ENCODE data around the gene ANKRD60. TPM values are rescaled to one million over a fixed set of nuclear protein-coding genes. Genes with fewer than 3 reads are reported as not detected.

Gene ANKRD60
- total and polyA plus RNA-seq, 2 donors = not detected

GRCh38 chr20:58246346-58246745 lies 17.9 kb upstream of the ANKRD60 start:
- Histone ChIP-seq H3K4me1 (ENCODE audit: control insufficient read depth in 2 of 2, insufficient read depth in 2 of 2, low read length in 2 of 2) (no peaks in the 10 kb centered on the region), H3K27ac (ENCODE audit: low read depth in 1 of 2, low read length in 1 of 2) (no peak overlapping the region), H3K9me3 (ENCODE audit: control insufficient read depth in 2 of 2, insufficient read depth in 1 of 2, low read length in 1 of 2) (no peaks in the 10 kb centered on the region), H3K4me3 (ENCODE audit: low read length in 2 of 2) (no peak overlapping the region), H3K27me3 (ENCODE audit: control insufficient read depth in 2 of 2, insufficient read depth in 1 of 2, low read length in 1 of 2) (no peaks in the 10 kb centered on the region), H3K36me3 (ENCODE audit: control insufficient read depth in 2 of 2, insufficient read depth in 2 of 2, low read length in 1 of 2) (peaks cover 35 to 50% of the 10 kb centered on the region in 2 donors)
- DNase-seq (ENCODE audit: low read depth in 6 of 9, low spot score in 9 of 9) = no peak
- WGBS = 94% methylated on average over 9 of the region's 9 CpGs

DNA sequence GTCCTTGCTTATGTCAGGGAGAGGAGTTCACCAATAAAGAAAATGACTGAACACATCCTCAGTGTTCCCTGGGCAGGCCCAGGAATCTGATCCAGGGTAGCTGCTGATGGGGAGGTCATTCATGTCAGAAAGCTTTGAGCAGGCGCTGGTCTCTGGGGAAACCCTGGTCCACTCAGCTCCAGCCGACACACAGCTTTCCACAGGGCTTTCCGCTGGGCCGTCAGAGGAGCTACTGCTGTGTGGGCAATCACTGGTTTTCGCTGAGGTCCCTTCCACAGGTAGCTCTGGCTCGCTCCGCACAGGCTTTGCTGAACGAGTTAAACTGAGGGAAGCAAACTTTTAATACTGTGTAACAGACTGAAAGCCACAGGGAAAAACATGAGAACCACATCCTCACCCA lies 17.5 kb upstream of the ANKRD60 start:
- peaks cover 34 to 50% of the 10 kb centered on the region in 2 donors for H3K36me3 ChIP-seq (ENCODE audit: control insufficient read depth in 2 of 2, insufficient read depth in 2 of 2, low read length in 1 of 2)
- DNase-seq (ENCODE audit: low read depth in 6 of 9, low spot score in 9 of 9) = no peak
- no peaks in the 10 kb centered on the region for H3K27me3 ChIP-seq (ENCODE audit: control insufficient read depth in 2 of 2, insufficient read depth in 1 of 2, low read length in 1 of 2)
- 98% methylated on average over 8 of the region's 8 CpGs for WGBS
- H3K4me3 ChIP-seq (ENCODE audit: low read length in 2 of 2) = no peak overlapping the region
- H3K27ac ChIP-seq (ENCODE audit: low read depth in 1 of 2, low read length in 1 of 2) = no peak overlapping the region
- H3K4me1 ChIP-seq (ENCODE audit: control insufficient read depth in 2 of 2, insufficient read depth in 2 of 2, low read length in 2 of 2) = no peaks in the 10 kb centered on the region
- no peaks in the 10 kb centered on the region for H3K9me3 ChIP-seq (ENCODE audit: control insufficient read depth in 2 of 2, insufficient read depth in 1 of 2, low read length in 1 of 2)

DNA sequence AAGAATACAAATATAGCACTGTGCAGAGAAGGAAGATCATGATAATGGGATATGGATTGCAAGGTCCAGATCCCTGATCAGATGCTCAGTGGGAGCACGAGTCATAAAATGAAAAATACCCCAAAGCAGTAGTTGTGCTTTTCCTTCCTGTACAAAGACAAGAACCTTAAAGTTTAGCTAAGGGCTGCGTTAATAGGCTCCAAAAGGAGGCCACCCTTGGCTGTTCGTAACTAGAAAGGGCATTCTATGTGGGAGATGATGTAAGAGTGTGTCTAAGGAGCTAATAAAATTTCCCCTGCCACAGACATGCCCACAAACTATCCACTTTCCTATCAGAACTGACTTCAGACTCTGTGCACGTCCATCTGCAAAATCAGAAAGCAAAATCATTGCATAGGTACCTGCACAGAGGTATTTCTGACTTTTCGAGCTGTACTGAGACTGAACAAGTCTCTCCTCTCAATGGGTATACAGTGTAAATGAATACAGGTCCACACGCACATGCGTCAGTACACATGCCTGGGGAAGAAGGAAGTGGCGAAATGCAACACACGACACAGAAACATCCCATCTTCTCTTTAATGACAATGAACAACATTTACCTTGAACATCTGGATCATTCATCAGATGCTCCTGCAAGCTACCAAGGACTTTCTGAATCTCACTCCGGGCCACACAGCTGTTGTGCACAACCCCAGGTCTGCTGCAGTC lies 16.9 kb upstream of the ANKRD60 start:
- WGBS = 92% methylated on average over 10 of the region's 10 CpGs
- H3K9me3 ChIP-seq (ENCODE audit: control insufficient read depth in 2 of 2, insufficient read depth in 1 of 2, low read length in 1 of 2) = no peaks in the 10 kb centered on the region
- peaks cover 33 to 50% of the 10 kb centered on the region in 2 donors for H3K36me3 ChIP-seq (ENCODE audit: control insufficient read depth in 2 of 2, insufficient read depth in 2 of 2, low read length in 1 of 2)

DNA sequence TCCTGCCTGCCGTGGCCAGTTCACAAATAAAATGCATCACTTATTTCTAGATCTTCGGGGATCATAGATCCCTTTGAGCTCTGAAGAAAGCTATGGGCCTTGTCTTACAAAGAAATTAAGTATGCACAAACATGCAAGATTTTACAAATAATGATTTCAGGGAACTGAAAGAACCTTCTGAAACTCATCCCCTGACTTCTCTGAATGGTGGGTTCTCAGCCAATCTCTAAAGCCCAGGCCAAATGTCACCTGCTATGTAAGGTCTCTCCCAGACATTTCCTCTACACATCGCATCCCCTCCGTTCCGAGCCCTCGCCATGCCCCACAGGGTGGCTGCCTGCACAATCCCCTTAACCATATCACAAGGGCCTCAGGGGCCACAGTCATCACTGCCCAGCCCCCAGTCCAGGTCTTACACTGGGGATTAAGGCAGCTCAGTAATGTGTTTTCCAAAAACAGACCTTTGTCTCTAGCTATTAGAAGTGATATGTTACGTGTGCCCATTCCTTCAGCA lies 16.1 kb upstream of the ANKRD60 start:
- no peak overlapping the region for H3K4me3 ChIP-seq (ENCODE audit: low read length in 2 of 2)
- no peaks in the 10 kb centered on the region for H3K27me3 ChIP-seq (ENCODE audit: control insufficient read depth in 2 of 2, insufficient read depth in 1 of 2, low read length in 1 of 2)
- H3K9me3 ChIP-seq (ENCODE audit: control insufficient read depth in 2 of 2, insufficient read depth in 1 of 2, low read length in 1 of 2) = no peaks in the 10 kb centered on the region
- no peaks in the 10 kb centered on the region for H3K4me1 ChIP-seq (ENCODE audit: control insufficient read depth in 2 of 2, insufficient read depth in 2 of 2, low read length in 2 of 2)
- peaks cover 33 to 45% of the 10 kb centered on the region in 2 donors for H3K36me3 ChIP-seq (ENCODE audit: control insufficient read depth in 2 of 2, insufficient read depth in 2 of 2, low read length in 1 of 2)
- no peak for DNase-seq (ENCODE audit: low read depth in 6 of 9, low spot score in 9 of 9)
- WGBS = 97% methylated on average over 7 of the region's 7 CpGs
- no peak overlapping the region for H3K27ac ChIP-seq (ENCODE audit: low read depth in 1 of 2, low read length in 1 of 2)

More for the DNA sequence above, 16.9 kb upstream of the ANKRD60 start:
- H3K4me1 ChIP-seq (ENCODE audit: control insufficient read depth in 2 of 2, insufficient read depth in 2 of 2, low read length in 2 of 2) = no peaks in the 10 kb centered on the region
- no peak overlapping the region for H3K4me3 ChIP-seq (ENCODE audit: low read length in 2 of 2)
- no peak for DNase-seq (ENCODE audit: low read depth in 6 of 9, low spot score in 9 of 9)
- no peaks in the 10 kb centered on the region for H3K27me3 ChIP-seq (ENCODE audit: control insufficient read depth in 2 of 2, insufficient read depth in 1 of 2, low read length in 1 of 2)
- no peak overlapping the region for H3K27ac ChIP-seq (ENCODE audit: low read depth in 1 of 2, low read length in 1 of 2)

GRCh38 chr20:58243653-58244410 lies 15.4 kb upstream of the ANKRD60 start:
- no peak overlapping the region for H3K4me3 ChIP-seq (ENCODE audit: low read length in 2 of 2)
- no peak for DNase-seq (ENCODE audit: low read depth in 6 of 9, low spot score in 9 of 9)
- no peaks in the 10 kb centered on the region for H3K4me1 ChIP-seq (ENCODE audit: control insufficient read depth in 2 of 2, insufficient read depth in 2 of 2, low read length in 2 of 2)
- H3K27me3 ChIP-seq (ENCODE audit: control insufficient read depth in 2 of 2, insufficient read depth in 1 of 2, low read length in 1 of 2) = no peaks in the 10 kb centered on the region
- no peak overlapping the region for H3K27ac ChIP-seq (ENCODE audit: low read depth in 1 of 2, low read length in 1 of 2)
- peaks cover 33 to 45% of the 10 kb centered on the region in 2 donors for H3K36me3 ChIP-seq (ENCODE audit: control insufficient read depth in 2 of 2, insufficient read depth in 2 of 2, low read length in 1 of 2)
- no peaks in the 10 kb centered on the region for H3K9me3 ChIP-seq (ENCODE audit: control insufficient read depth in 2 of 2, insufficient read depth in 1 of 2, low read length in 1 of 2)
- WGBS = 96% methylated on average over 9 of the region's 9 CpGs

- DNase-seq (ENCODE audit: low read depth in 6 of 9, low spot score in 9 of 9) = no peak
- Histone ChIP-seq H3K36me3 (ENCODE audit: control insufficient read depth in 2 of 2, insufficient read depth in 2 of 2, low read length in 1 of 2) (peaks cover 33 to 43% of the 10 kb centered on the region in 2 donors), H3K9me3 (ENCODE audit: control insufficient read depth in 2 of 2, insufficient read depth in 1 of 2, low read length in 1 of 2) (no peaks in the 10 kb centered on the region), H3K4me1 (ENCODE audit: control insufficient read depth in 2 of 2, insufficient read depth in 2 of 2, low read length in 2 of 2) (no peaks in the 10 kb centered on the region), H3K4me3 (ENCODE audit: low read length in 2 of 2) (no peak overlapping the region), H3K27ac (ENCODE audit: low read depth in 1 of 2, low read length in 1 of 2) (no peak overlapping the region), H3K27me3 (ENCODE audit: control insufficient read depth in 2 of 2, insufficient read depth in 1 of 2, low read length in 1 of 2) (no peaks in the 10 kb centered on the region)
- 98% methylated on average over 5 of the region's 5 CpGs for WGBS
Measured at GRCh38 chr20:58242824-58243223, 14.4 kb upstream of the ANKRD60 start.

GRCh38 chr20:58241766-58242465 lies 13.5 kb upstream of the ANKRD60 start:
- H3K4me3 ChIP-seq (ENCODE audit: low read length in 2 of 2) = no peak overlapping the region
- peaks cover 30 to 37% of the 10 kb centered on the region in 2 donors for H3K36me3 ChIP-seq (ENCODE audit: control insufficient read depth in 2 of 2, insufficient read depth in 2 of 2, low read length in 1 of 2)
- H3K4me1 ChIP-seq (ENCODE audit: control insufficient read depth in 2 of 2, insufficient read depth in 2 of 2, low read length in 2 of 2) = no peaks in the 10 kb centered on the region
- no peak for DNase-seq (ENCODE audit: low read depth in 6 of 9, low spot score in 9 of 9)
- no peaks in the 10 kb centered on the region for H3K9me3 ChIP-seq (ENCODE audit: control insufficient read depth in 2 of 2, insufficient read depth in 1 of 2, low read length in 1 of 2)
- no peaks in the 10 kb centered on the region for H3K27me3 ChIP-seq (ENCODE audit: control insufficient read depth in 2 of 2, insufficient read depth in 1 of 2, low read length in 1 of 2)
- 96% methylated on average over 6 of the region's 6 CpGs for WGBS
- no peak overlapping the region for H3K27ac ChIP-seq (ENCODE audit: low read depth in 1 of 2, low read length in 1 of 2)

- H3K4me1 ChIP-seq (ENCODE audit: control insufficient read depth in 2 of 2, insufficient read depth in 2 of 2, low read length in 2 of 2) = peaks cover 0 to 3% of the 10 kb centered on the region in 2 donors
- H3K4me3 ChIP-seq (ENCODE audit: low read length in 2 of 2) = no peak overlapping the region
- H3K36me3 ChIP-seq (ENCODE audit: control insufficient read depth in 2 of 2, insufficient read depth in 2 of 2, low read length in 1 of 2) = peaks cover 21 to 24% of the 10 kb centered on the region in 2 donors
- no peak for DNase-seq (ENCODE audit: low read depth in 6 of 9, low spot score in 9 of 9)
- no peaks in the 10 kb centered on the region for H3K27me3 ChIP-seq (ENCODE audit: control insufficient read depth in 2 of 2, insufficient read depth in 1 of 2, low read length in 1 of 2)
- no peak overlapping the region for H3K27ac ChIP-seq (ENCODE audit: low read depth in 1 of 2, low read length in 1 of 2)
- 97% methylated on average over 4 of the region's 4 CpGs for WGBS
- H3K9me3 ChIP-seq (ENCODE audit: control insufficient read depth in 2 of 2, insufficient read depth in 1 of 2, low read length in 1 of 2) = no peaks in the 10 kb centered on the region
Measured at GRCh38 chr20:58240471-58240870, 12.0 kb upstream of the ANKRD60 start.

- no peak overlapping the region for H3K4me3 ChIP-seq (ENCODE audit: low read length in 2 of 2)
- peaks cover 11 to 13% of the 10 kb centered on the region in 2 donors for H3K36me3 ChIP-seq (ENCODE audit: control insufficient read depth in 2 of 2, insufficient read depth in 2 of 2, low read length in 1 of 2)
- no peaks in the 10 kb centered on the region for H3K27me3 ChIP-seq (ENCODE audit: control insufficient read depth in 2 of 2, insufficient read depth in 1 of 2, low read length in 1 of 2)
- no peaks in the 10 kb centered on the region for H3K9me3 ChIP-seq (ENCODE audit: control insufficient read depth in 2 of 2, insufficient read depth in 1 of 2, low read length in 1 of 2)
- no peak overlapping the region for H3K27ac ChIP-seq (ENCODE audit: low read depth in 1 of 2, low read length in 1 of 2)
- peaks cover 0 to 3% of the 10 kb centered on the region in 2 donors for H3K4me1 ChIP-seq (ENCODE audit: control insufficient read depth in 2 of 2, insufficient read depth in 2 of 2, low read length in 2 of 2)
- DNase-seq (ENCODE audit: low read depth in 6 of 9, low spot score in 9 of 9) = no peak
- WGBS = 97% methylated on average over 7 of the region's 7 CpGs
Measured at GRCh38 chr20:58239216-58239615, 10.8 kb upstream of the ANKRD60 start.
